ENCODE results near the gene NTRK2.

Gene NTRK2

DNA sequence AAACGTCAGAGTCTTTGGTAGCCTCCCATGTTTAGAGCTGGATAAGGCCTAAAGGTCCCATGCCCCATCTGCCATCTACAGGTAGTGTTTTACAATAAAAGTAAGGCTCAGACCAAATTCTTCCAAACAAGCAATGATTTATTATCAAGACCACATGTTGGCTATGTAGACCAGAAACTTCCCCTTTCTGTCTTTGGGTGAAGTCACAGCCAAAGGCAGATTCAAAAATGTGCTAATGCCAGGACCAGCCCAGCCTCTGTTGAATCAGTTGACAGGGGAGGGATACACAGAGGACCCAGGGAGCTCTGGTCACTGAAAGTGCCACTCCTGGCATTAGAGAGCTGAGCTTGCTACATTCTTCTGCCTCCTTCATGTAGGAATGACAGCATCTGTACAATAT is 360.8 kb downstream of the NTRK2 start:
- no peaks in the 10 kb centered on the region for H3K27me3 ChIP-seq (replicated peaks in 2 of 5; ENCODE audit: control insufficient read depth in 4 of 5, insufficient read depth in 5 of 5, low read length in 4 of 5)
- no peak overlapping the region for H3K4me3 ChIP-seq (ENCODE audit: control insufficient read depth in 1 of 7, extremely low read depth in 1 of 7, insufficient read depth in 4 of 7, low read depth in 2 of 7, low read length in 6 of 7)
- CTCF ChIA-PET = no interaction called here
- H3K9me3 ChIP-seq (ENCODE audit: control extremely low read depth in 1 of 5, control insufficient read depth in 4 of 5, insufficient read depth in 2 of 5, low read depth in 1 of 5, low read length in 4 of 5) = peaks cover 0 to 2% (median 0%) of the 10 kb centered on the region in 5 experiments
- H3K36me3 ChIP-seq (ENCODE audit: control insufficient read depth in 4 of 4, insufficient read depth in 4 of 4, low read length in 3 of 4) = no peaks in the 10 kb centered on the region
- H3K27ac ChIP-seq (ENCODE audit: insufficient read depth in 1 of 2, low read depth in 1 of 2, low read length in 2 of 2, poor library complexity in 1 of 2, severe bottlenecking in 2 of 2) = no peak overlapping the region
- peaks cover 0 to 2% (median 0%) of the 10 kb centered on the region in 4 experiments for H3K4me1 ChIP-seq (ENCODE audit: control extremely low read depth in 1 of 4, control insufficient read depth in 4 of 4, insufficient read depth in 4 of 4, low read length in 3 of 4)
- WGBS (ENCODE audit: insufficient coverage) = 29% methylated on average over 1 of the region's 1 CpG
- POLR2A ChIA-PET = no interaction called here
- peak; percentile 45 to 76 (median 64) for DNase-seq

- no peak for DNase-seq
- Histone ChIP-seq H3K36me3 (ENCODE audit: control insufficient read depth in 4 of 4, insufficient read depth in 4 of 4, low read length in 3 of 4) (no peaks in the 10 kb centered on the region), H3K27me3 (replicated peaks in 2 of 5; ENCODE audit: control insufficient read depth in 4 of 5, insufficient read depth in 5 of 5, low read length in 4 of 5) (peaks cover 0 to 13% (median 8%) of the 10 kb centered on the region in 5 experiments), H3K4me1 (ENCODE audit: control extremely low read depth in 1 of 4, control insufficient read depth in 4 of 4, insufficient read depth in 4 of 4, low read length in 3 of 4) (peaks cover 0 to 5% (median 3%) of the 10 kb centered on the region in 4 experiments), H3K4me3 (ENCODE audit: control insufficient read depth in 1 of 7, extremely low read depth in 1 of 7, insufficient read depth in 4 of 7, low read depth in 2 of 7, low read length in 6 of 7) (no peak overlapping the region), H3K27ac (ENCODE audit: insufficient read depth in 1 of 2, low read depth in 1 of 2, low read length in 2 of 2, poor library complexity in 1 of 2, severe bottlenecking in 2 of 2) (no peak overlapping the region), H3K9me3 (ENCODE audit: control extremely low read depth in 1 of 5, control insufficient read depth in 4 of 5, insufficient read depth in 2 of 5, low read depth in 1 of 5, low read length in 4 of 5) (peaks cover 0 to 2% (median 0%) of the 10 kb centered on the region in 5 experiments)
- WGBS (ENCODE audit: insufficient coverage) = no CpG with 5 or more reads among the region's 2 CpGs
- CTCF ChIA-PET = no interaction called here
- POLR2A ChIA-PET = no interaction called here
These were observed 367.0 kb downstream of the NTRK2 start for GRCh38 chr9:85036496-85036895.

DNA sequence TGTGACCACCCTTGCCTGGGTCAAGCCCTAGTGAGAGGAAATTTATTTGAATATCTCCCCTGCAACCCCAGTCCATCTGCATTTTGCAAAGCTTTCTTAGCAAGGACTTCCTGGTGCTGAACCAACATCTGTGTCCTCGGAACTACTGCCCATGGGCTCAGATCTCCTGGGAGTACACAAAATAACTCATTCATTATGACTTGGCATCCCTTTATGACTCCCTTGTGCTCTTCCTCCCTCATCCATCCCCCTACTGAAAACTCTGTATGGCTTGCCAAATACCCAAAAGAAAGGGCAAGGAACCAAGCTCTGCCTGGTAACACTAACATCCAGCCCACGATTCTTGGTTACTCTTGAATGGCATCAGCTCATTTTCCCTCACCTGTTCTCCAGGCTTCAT is 368.5 kb downstream of the NTRK2 start:
- Histone ChIP-seq H3K4me1 (ENCODE audit: control extremely low read depth in 1 of 4, control insufficient read depth in 4 of 4, insufficient read depth in 4 of 4, low read length in 3 of 4) (peaks cover 0 to 5% (median 3%) of the 10 kb centered on the region in 4 experiments), H3K27me3 (replicated peaks in 2 of 5; ENCODE audit: control insufficient read depth in 4 of 5, insufficient read depth in 5 of 5, low read length in 4 of 5) (peaks cover 0 to 19% (median 9%) of the 10 kb centered on the region in 5 experiments), H3K9me3 (ENCODE audit: control extremely low read depth in 1 of 5, control insufficient read depth in 4 of 5, insufficient read depth in 2 of 5, low read depth in 1 of 5, low read length in 4 of 5) (peaks cover 0 to under 1% (median 0%) of the 10 kb centered on the region in 5 experiments), H3K36me3 (ENCODE audit: control insufficient read depth in 4 of 4, insufficient read depth in 4 of 4, low read length in 3 of 4) (no peaks in the 10 kb centered on the region), H3K4me3 (ENCODE audit: control insufficient read depth in 1 of 7, extremely low read depth in 1 of 7, insufficient read depth in 4 of 7, low read depth in 2 of 7, low read length in 6 of 7) (no peak overlapping the region), H3K27ac (ENCODE audit: insufficient read depth in 1 of 2, low read depth in 1 of 2, low read length in 2 of 2, poor library complexity in 1 of 2, severe bottlenecking in 2 of 2) (no peak overlapping the region)
- DNase-seq = no peak
- ChIA-PET POLR2A (no interaction called here), CTCF (no interaction called here)
- WGBS (ENCODE audit: insufficient coverage) = 86% methylated on average over 1 of the region's 2 CpGs

GRCh38 chr9:85038824-85039608 is 369.5 kb downstream of the NTRK2 start:
- no peak overlapping the region for H3K27ac ChIP-seq (ENCODE audit: insufficient read depth in 1 of 2, low read depth in 1 of 2, low read length in 2 of 2, poor library complexity in 1 of 2, severe bottlenecking in 2 of 2)
- WGBS (ENCODE audit: insufficient coverage) = 85% methylated on average over 4 of the region's 9 CpGs
- no peaks in the 10 kb centered on the region for H3K36me3 ChIP-seq (ENCODE audit: control insufficient read depth in 4 of 4, insufficient read depth in 4 of 4, low read length in 3 of 4)
- peaks cover 0 to 5% (median 3%) of the 10 kb centered on the region in 4 experiments for H3K4me1 ChIP-seq (ENCODE audit: control extremely low read depth in 1 of 4, control insufficient read depth in 4 of 4, insufficient read depth in 4 of 4, low read length in 3 of 4)
- DNase-seq = no peak
- peaks cover 0 to 19% (median 9%) of the 10 kb centered on the region in 5 experiments for H3K27me3 ChIP-seq (replicated peaks in 2 of 5; ENCODE audit: control insufficient read depth in 4 of 5, insufficient read depth in 5 of 5, low read length in 4 of 5)
- H3K9me3 ChIP-seq (ENCODE audit: control extremely low read depth in 1 of 5, control insufficient read depth in 4 of 5, insufficient read depth in 2 of 5, low read depth in 1 of 5, low read length in 4 of 5) = no peaks in the 10 kb centered on the region
- POLR2A ChIA-PET = no interaction called here
- H3K4me3 ChIP-seq (ENCODE audit: control insufficient read depth in 1 of 7, extremely low read depth in 1 of 7, insufficient read depth in 4 of 7, low read depth in 2 of 7, low read length in 6 of 7) = no peak overlapping the region
- CTCF ChIA-PET = no interaction called here

DNA sequence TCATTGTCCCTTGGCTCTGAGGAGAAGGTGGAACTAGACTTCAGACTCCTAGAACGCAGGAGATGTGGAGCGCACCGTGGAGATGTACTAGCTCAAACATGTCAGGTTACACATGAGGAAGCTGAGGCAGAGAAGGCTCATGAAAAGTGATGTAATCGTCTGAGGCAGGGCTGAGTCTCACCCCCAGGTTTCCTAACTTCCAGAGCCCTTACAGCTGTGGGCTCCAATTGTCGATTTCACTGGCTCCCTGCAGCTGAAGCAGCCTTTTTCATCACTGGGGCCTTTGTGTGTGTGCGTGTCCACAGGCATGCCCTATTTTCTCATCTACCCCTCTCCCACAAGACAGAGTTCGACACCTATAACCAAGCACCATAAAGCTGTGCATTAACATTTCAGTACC is 370.6 kb downstream of the NTRK2 start:
- WGBS (ENCODE audit: insufficient coverage) = 94% methylated on average over 5 of the region's 7 CpGs
- H3K9me3 ChIP-seq (ENCODE audit: control extremely low read depth in 1 of 5, control insufficient read depth in 4 of 5, insufficient read depth in 2 of 5, low read depth in 1 of 5, low read length in 4 of 5) = no peaks in the 10 kb centered on the region
- H3K4me1 ChIP-seq (ENCODE audit: control extremely low read depth in 1 of 4, control insufficient read depth in 4 of 4, insufficient read depth in 4 of 4, low read length in 3 of 4) = peaks cover 0 to 5% (median 3%) of the 10 kb centered on the region in 4 experiments
- no peaks in the 10 kb centered on the region for H3K36me3 ChIP-seq (ENCODE audit: control insufficient read depth in 4 of 4, insufficient read depth in 4 of 4, low read length in 3 of 4)
- CTCF ChIA-PET = no interaction called here
- POLR2A ChIA-PET = no interaction called here
- H3K27ac ChIP-seq (ENCODE audit: insufficient read depth in 1 of 2, low read depth in 1 of 2, low read length in 2 of 2, poor library complexity in 1 of 2, severe bottlenecking in 2 of 2) = no peak overlapping the region
- no peak overlapping the region for H3K4me3 ChIP-seq (ENCODE audit: control insufficient read depth in 1 of 7, extremely low read depth in 1 of 7, insufficient read depth in 4 of 7, low read depth in 2 of 7, low read length in 6 of 7)
- H3K27me3 ChIP-seq (replicated peaks in 2 of 5; ENCODE audit: control insufficient read depth in 4 of 5, insufficient read depth in 5 of 5, low read length in 4 of 5) = peaks cover 0 to 19% (median 9%) of the 10 kb centered on the region in 5 experiments
- DNase-seq = no peak

- no peak overlapping the region for H3K27ac ChIP-seq (ENCODE audit: insufficient read depth in 1 of 2, low read depth in 1 of 2, low read length in 2 of 2, poor library complexity in 1 of 2, severe bottlenecking in 2 of 2)
- peak in 2 of 3 donors; percentile 1 to 4 for DNase-seq
- peak overlapping the region in 2 of 7 experiments; percentile 13 to 40 for H3K4me3 ChIP-seq (ENCODE audit: control insufficient read depth in 1 of 7, extremely low read depth in 1 of 7, insufficient read depth in 4 of 7, low read depth in 2 of 7, low read length in 6 of 7)
- CTCF ChIA-PET = no interaction called here
- POLR2A ChIA-PET = no interaction called here
- H3K4me1 ChIP-seq (ENCODE audit: control extremely low read depth in 1 of 4, control insufficient read depth in 4 of 4, insufficient read depth in 4 of 4, low read length in 3 of 4) = peaks cover 0 to 5% (median 3%) of the 10 kb centered on the region in 4 experiments
- peaks cover 0 to 19% (median 9%) of the 10 kb centered on the region in 5 experiments for H3K27me3 ChIP-seq (replicated peaks in 2 of 5; ENCODE audit: control insufficient read depth in 4 of 5, insufficient read depth in 5 of 5, low read length in 4 of 5)
- H3K9me3 ChIP-seq (ENCODE audit: control extremely low read depth in 1 of 5, control insufficient read depth in 4 of 5, insufficient read depth in 2 of 5, low read depth in 1 of 5, low read length in 4 of 5) = no peaks in the 10 kb centered on the region
- 31% methylated on average over 10 of the region's 16 CpGs for WGBS (ENCODE audit: insufficient coverage)
- no peaks in the 10 kb centered on the region for H3K36me3 ChIP-seq (ENCODE audit: control insufficient read depth in 4 of 4, insufficient read depth in 4 of 4, low read length in 3 of 4)
These were observed 371.4 kb downstream of the NTRK2 start for GRCh38 chr9:85040821-85041465.

- Histone ChIP-seq H3K4me1 (ENCODE audit: control extremely low read depth in 1 of 4, control insufficient read depth in 4 of 4, insufficient read depth in 4 of 4, low read length in 3 of 4) (peaks cover 0 to 5% (median 3%) of the 10 kb centered on the region in 4 experiments), H3K27ac (ENCODE audit: insufficient read depth in 1 of 2, low read depth in 1 of 2, low read length in 2 of 2, poor library complexity in 1 of 2, severe bottlenecking in 2 of 2) (no peak overlapping the region), H3K36me3 (ENCODE audit: control insufficient read depth in 4 of 4, insufficient read depth in 4 of 4, low read length in 3 of 4) (no peaks in the 10 kb centered on the region), H3K4me3 (ENCODE audit: control insufficient read depth in 1 of 7, extremely low read depth in 1 of 7, insufficient read depth in 4 of 7, low read depth in 2 of 7, low read length in 6 of 7) (no peak overlapping the region), H3K27me3 (replicated peaks in 2 of 5; ENCODE audit: control insufficient read depth in 4 of 5, insufficient read depth in 5 of 5, low read length in 4 of 5) (peaks cover 0 to 19% (median 9%) of the 10 kb centered on the region in 5 experiments), H3K9me3 (ENCODE audit: control extremely low read depth in 1 of 5, control insufficient read depth in 4 of 5, insufficient read depth in 2 of 5, low read depth in 1 of 5, low read length in 4 of 5) (no peaks in the 10 kb centered on the region)
- no peak for DNase-seq
- POLR2A ChIA-PET = no interaction called here
- CTCF ChIA-PET = no interaction called here
- WGBS (ENCODE audit: insufficient coverage) = no CpG with 5 or more reads among the region's 2 CpGs
These were observed 372.1 kb downstream of the NTRK2 start for GRCh38 chr9:85041466-85042137.
